ENCODE results near the gene ADAM17.
"Not testable (repeated sequence)": the region's sequence is repeated elsewhere in the genome, so short reads cannot be mapped to it uniquely, and the experiment has no call there.

ADAM17 gene

GRCh38 chr2:9585486-9585885, 29.9 kb upstream of the ADAM17 start:
- Histone ChIP-seq H3K4me2 (ENCODE audit: low read length) (no peak overlapping the region), H3K27ac (ENCODE audit: low read length) (no peak overlapping the region), H2AFZ (ENCODE audit: low read depth, low read length) (no peak overlapping the region), H3K4me3 (ENCODE audit: low read length) (no peak overlapping the region), H3K4me1 (ENCODE audit: low read length) (no peaks in the 10 kb centered on the region), H3K79me2 (ENCODE audit: low read length) (peaks cover 22% of the 10 kb centered on the region), H4K20me1 (ENCODE audit: insufficient read depth, low read length) (peaks cover 11% of the 10 kb centered on the region), H3K9me3 (ENCODE audit: insufficient read depth, low read length) (no peaks in the 10 kb centered on the region), H3K27me3 (ENCODE audit: low read depth, low read length) (no peaks in the 10 kb centered on the region), H3K9ac (ENCODE audit: low read length) (no peak overlapping the region), H3K36me3 (replicated peaks; ENCODE audit: low read depth, low read length) (peaks cover 43% of the 10 kb centered on the region)
- no peak for TF ChIP-seq CTCF (IDR thresholded peaks at IDR 0.05; ENCODE audit: low read depth, low read length)

DNA sequence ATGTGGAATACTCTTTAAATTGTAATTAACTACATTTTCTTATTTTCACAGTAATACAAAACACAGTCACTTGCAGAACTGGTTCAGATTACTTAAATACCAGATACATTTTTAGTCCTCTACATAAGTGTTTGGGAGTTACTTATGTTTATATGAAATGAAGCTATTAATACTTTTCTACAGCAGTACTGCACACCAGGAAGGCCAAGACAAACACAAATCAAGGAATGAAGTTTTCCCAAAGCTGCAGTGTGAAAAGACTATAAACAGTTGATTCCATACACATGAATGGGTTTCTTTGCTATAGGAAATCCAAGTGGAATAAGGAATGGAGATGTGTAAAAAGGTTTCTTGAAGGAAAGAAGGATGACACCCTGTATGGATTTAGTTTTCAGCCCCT, 29.3 kb upstream of the ADAM17 start:
- H3K36me3 ChIP-seq (replicated peaks; ENCODE audit: low read depth, low read length) = peaks cover 37% of the 10 kb centered on the region
- H2AFZ ChIP-seq (ENCODE audit: low read depth, low read length); H3K4me1 ChIP-seq (ENCODE audit: low read length); H4K20me1 ChIP-seq (ENCODE audit: insufficient read depth, low read length); H3K27ac ChIP-seq (ENCODE audit: low read length); H3K4me3 ChIP-seq (ENCODE audit: low read length); H3K4me2 ChIP-seq (ENCODE audit: low read length); H3K9ac ChIP-seq (ENCODE audit: low read length); H3K27me3 ChIP-seq (ENCODE audit: low read depth, low read length); H3K9me3 ChIP-seq (ENCODE audit: insufficient read depth, low read length): not testable (repeated sequence)
- peaks cover 16% of the 10 kb centered on the region for H3K79me2 ChIP-seq (ENCODE audit: low read length)

- Histone ChIP-seq H3K9me3 (ENCODE audit: insufficient read depth, low read length) (no peaks in the 10 kb centered on the region), H3K4me3 (ENCODE audit: low read length) (no peak overlapping the region), H3K27ac (ENCODE audit: low read length) (no peak overlapping the region), H3K27me3 (ENCODE audit: low read depth, low read length) (no peaks in the 10 kb centered on the region), H3K9ac (ENCODE audit: low read length) (no peak overlapping the region), H2AFZ (ENCODE audit: low read depth, low read length) (no peak overlapping the region), H3K4me2 (ENCODE audit: low read length) (no peak overlapping the region), H4K20me1 (ENCODE audit: insufficient read depth, low read length) (peaks cover 2% of the 10 kb centered on the region), H3K79me2 (ENCODE audit: low read length) (peaks cover 5% of the 10 kb centered on the region; the same call in 1 of the 2 replicates), H3K4me1 (ENCODE audit: low read length) (no peaks in the 10 kb centered on the region), H3K36me3 (replicated peaks; ENCODE audit: low read depth, low read length) (peaks cover 30% of the 10 kb centered on the region)
- no peak for TF ChIP-seq CTCF (IDR thresholded peaks at IDR 0.05; ENCODE audit: low read depth, low read length)
- TF ChIP-seq EZH2phosphoT487 (IDR thresholded peaks at IDR 0.05; ENCODE audit: low read depth) = no peak
Observed at GRCh38 chr2:9582624-9583023, 27.0 kb upstream of the ADAM17 start.

- Histone ChIP-seq H3K4me1 (ENCODE audit: low read length) (no peaks in the 10 kb centered on the region), H3K79me2 (ENCODE audit: low read length) (no peaks in the 10 kb centered on the region), H4K20me1 (ENCODE audit: insufficient read depth, low read length) (no peaks in the 10 kb centered on the region), H3K9me3 (ENCODE audit: insufficient read depth, low read length) (no peaks in the 10 kb centered on the region), H3K27me3 (ENCODE audit: low read depth, low read length) (no peaks in the 10 kb centered on the region), H2AFZ (ENCODE audit: low read depth, low read length) (no peak overlapping the region), H3K9ac (ENCODE audit: low read length) (no peak overlapping the region), H3K4me2 (ENCODE audit: low read length) (no peak overlapping the region), H3K27ac (ENCODE audit: low read length) (no peak overlapping the region), H3K36me3 (replicated peaks; ENCODE audit: low read depth, low read length) (peaks cover 8% of the 10 kb centered on the region), H3K4me3 (ENCODE audit: low read length) (no peak overlapping the region)
- TF ChIP-seq CTCF (IDR thresholded peaks at IDR 0.05; ENCODE audit: low read depth, low read length) (no peak), EZH2phosphoT487 (IDR thresholded peaks at IDR 0.05; ENCODE audit: low read depth) (no peak)
Observed at GRCh38 chr2:9578467-9579235, 23.0 kb upstream of the ADAM17 start.

Data from OCI-LY3 (cell line).